Stimulated activated CD4-positive, alpha-beta T cell treated with anti-CD3 and anti-CD28 coated beads, TNF-alpha, amount 100 ng/mL, for 1 hour (primary cell): ENCODE data around the gene ZNRF4.
"Not testable (repeated sequence)": the region's sequence is repeated elsewhere in the genome, so short reads cannot be mapped to it uniquely, and the experiment has no call there.

Source experiments
- DNase-seq, 3 donors: peaks; one replicate each; pipeline ENCODE4 v3.0.0-alpha.2; 2020; ENCODE audit warnings: low read depth in 3 of 3, low spot score in 1 of 3

ZNRF4 gene, protein sequence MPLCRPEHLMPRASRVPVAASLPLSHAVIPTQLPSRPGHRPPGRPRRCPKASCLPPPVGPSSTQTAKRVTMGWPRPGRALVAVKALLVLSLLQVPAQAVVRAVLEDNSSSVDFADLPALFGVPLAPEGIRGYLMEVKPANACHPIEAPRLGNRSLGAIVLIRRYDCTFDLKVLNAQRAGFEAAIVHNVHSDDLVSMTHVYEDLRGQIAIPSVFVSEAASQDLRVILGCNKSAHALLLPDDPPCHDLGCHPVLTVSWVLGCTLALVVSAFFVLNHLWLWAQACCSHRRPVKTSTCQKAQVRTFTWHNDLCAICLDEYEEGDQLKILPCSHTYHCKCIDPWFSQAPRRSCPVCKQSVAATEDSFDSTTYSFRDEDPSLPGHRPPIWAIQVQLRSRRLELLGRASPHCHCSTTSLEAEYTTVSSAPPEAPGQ

GRCh38 chr19:5455367-5456129 lies at the start of gene ZNRF4:
ZNRF4 (plus strand) TSS chr19:5455417; CDS start chr19:5455492, 75 bp downstream.
- no peak for DNase-seq

DNA sequence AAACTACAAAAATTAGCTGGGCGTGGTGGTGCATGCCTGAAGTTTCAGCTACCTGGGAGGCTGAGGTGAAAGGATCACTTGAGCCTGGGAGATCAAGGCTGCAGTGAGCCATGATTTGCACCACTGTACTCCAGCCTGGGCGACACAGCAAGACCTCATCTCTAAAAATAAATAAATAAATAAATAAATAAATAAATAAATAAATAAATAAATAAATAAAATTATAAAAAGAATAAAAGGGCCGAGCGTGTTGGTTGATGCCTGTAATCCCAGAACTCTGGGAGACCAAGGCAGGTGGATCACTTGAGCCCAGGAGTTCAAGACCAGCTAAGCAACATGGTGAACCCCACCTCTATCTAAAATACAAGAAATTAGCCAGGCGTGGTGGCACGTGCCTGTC lies 49.0 kb upstream of the ZNRF4 start:
- not testable (repeated sequence) for DNase-seq

- no peak for DNase-seq
Observed at GRCh38 chr19:5406816-5407215, 48.4 kb upstream of the ZNRF4 start.

DNA sequence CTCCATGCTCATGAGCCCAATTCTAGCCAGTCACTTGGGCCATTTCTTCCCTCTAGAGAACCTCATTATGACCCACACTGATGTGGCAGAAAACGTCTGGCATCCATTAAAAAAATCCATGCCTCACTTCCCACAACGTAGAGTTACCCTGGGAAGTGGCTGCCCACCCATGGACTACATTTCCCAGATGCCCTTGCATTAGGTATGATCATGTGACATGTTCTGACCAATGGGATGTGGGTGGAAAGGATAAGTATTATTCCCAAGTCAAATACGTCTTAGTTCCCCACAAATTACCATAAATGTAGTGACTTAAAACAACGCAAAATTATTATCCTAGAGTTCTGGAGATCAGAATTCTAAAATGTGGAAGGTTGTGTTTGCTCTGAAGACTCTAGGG lies 47.9 kb upstream of the ZNRF4 start:
- no peak for DNase-seq

GRCh38 chr19:5417495-5418436 lies 37.5 kb upstream of the ZNRF4 start:
- no peak for DNase-seq

DNA sequence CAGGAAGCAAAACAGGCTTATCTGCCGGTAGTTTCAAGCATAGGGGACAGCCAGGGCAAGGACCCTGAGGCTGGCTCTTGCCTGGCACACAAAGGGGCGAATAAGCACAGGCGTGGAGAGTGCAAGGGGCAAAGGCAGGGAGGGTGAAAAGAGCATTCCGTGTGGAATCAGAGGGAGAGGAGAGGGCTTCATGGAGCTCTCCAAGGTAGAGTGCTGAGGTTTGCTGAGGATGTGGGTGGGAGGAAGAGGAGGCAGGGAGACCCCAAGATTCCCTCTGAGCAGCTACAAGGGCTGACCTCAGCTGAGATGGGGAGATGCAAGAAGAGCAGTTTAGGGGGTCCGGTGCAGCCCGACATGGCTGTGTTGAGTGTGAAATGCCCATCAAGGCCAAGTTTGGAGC lies 36.5 kb upstream of the ZNRF4 start:
- DNase-seq, result no peak

GRCh38 chr19:5420953-5421352 lies 34.3 kb upstream of the ZNRF4 start:
- no peak for DNase-seq

DNA sequence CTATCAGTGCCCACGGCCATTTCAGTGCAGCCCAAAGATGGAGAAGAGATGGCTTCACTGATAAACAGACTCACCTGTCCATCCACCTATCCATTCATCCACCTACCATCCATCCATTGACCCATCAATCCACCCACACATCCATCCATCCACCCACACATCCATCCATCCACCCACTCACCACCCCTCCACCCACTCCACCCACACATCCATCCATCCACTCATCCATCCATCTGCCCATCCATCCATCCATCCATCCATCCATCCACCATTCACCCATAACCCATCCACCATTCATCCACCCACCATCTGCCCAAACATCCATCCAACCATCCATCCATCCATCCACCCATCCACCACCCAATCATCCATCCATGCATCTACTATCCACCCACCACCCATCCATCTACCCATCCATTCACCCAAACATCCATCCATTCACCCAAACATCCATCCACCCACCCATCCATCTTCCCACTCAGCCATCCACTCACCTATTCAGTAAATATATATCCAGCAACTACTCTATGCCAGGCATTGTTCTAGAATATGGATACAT lies 31.6 kb upstream of the ZNRF4 start:
- no peak for DNase-seq

- no peak for DNase-seq
Observed at GRCh38 chr19:5424192-5424973, 30.8 kb upstream of the ZNRF4 start.

GRCh38 chr19:5425260-5425659 lies 30.0 kb upstream of the ZNRF4 start:
- DNase-seq, result no peak

- DNase-seq, result no peak
Observed at GRCh38 chr19:5430237-5430636, 25.0 kb upstream of the ZNRF4 start.

GRCh38 chr19:5432687-5433086 lies 22.5 kb upstream of the ZNRF4 start:
- DNase-seq, result no peak

DNA sequence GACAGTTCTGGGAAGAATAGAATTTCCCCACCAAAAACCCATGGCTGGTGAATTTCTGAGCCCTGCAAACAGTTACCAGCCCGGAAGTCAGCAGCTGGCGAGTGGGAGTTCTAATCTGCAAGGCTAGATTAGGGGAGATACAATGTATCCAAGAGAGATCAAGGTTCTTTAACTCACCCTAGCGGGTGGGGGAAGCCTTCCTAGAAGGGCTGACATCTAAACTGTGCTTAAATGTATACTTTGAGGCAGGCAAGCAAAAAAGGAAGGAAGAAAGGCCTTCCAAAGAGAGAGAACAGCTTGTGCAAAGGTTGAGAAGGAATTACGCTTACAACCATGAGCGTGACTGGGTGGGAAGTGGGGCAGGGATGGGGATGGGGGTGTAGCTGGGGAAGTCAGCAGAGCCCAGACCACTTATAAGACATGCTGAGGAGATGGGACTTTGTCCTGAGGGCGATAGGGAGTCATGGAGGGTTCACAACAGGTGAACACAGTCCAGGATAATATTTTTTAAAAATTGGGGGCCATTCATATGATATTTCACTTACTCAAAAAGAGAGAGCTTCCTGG lies 20.8 kb upstream of the ZNRF4 start:
- DNase-seq, result no peak

DNA sequence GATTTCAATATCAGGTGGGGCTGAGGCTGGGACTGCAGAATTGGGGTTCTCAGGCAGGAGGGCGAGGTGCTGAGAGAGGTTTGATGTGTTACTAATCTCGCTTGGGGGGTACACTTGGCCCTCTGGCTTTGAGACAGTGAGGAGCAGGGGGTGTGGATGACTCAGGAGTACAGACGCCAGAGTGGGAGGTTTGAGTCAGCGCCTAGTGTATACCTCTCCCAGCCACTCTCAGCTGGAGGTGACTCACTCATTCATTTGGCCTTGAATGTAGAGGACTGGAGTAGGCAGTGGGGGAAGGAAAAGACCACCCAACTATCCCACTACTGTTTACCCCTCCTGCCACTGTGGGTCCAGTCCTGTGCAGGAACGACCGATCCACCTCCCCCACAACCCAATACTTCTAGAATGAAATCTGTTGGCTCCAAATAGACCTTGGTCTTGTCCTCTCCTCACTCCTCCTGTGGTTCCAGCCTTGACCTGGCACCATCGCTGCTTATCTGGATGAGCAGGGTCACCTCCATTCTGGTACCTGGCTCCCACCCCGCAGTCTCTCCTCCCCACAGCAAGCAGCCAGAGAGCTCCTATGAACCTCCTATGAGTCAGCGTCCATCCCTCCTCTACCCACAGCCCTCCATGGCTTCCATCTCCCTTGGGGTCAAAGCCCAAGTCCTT lies 20.1 kb upstream of the ZNRF4 start:
- DNase-seq, result peak in 1 of 3 donors; percentile 8

DNA sequence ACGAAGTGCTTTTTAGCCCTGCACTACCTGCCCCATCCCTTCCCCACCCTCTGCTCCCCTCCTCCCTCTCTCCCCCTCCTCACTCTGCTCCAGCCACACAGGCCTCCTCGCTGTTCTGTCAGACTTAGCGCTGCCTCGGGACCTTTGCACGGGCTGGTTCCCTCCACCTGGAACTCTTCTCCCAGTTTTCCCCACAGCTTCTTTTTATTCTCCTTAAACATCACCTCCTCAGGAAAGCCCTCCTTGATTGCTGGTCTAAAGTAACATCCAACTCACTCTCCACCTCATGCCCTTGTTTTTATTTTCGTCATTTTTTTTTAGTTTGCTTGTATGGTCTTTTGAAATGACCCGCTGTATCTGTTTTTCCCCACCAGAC lies 19.6 kb upstream of the ZNRF4 start:
- DNase-seq, result no peak

DNA sequence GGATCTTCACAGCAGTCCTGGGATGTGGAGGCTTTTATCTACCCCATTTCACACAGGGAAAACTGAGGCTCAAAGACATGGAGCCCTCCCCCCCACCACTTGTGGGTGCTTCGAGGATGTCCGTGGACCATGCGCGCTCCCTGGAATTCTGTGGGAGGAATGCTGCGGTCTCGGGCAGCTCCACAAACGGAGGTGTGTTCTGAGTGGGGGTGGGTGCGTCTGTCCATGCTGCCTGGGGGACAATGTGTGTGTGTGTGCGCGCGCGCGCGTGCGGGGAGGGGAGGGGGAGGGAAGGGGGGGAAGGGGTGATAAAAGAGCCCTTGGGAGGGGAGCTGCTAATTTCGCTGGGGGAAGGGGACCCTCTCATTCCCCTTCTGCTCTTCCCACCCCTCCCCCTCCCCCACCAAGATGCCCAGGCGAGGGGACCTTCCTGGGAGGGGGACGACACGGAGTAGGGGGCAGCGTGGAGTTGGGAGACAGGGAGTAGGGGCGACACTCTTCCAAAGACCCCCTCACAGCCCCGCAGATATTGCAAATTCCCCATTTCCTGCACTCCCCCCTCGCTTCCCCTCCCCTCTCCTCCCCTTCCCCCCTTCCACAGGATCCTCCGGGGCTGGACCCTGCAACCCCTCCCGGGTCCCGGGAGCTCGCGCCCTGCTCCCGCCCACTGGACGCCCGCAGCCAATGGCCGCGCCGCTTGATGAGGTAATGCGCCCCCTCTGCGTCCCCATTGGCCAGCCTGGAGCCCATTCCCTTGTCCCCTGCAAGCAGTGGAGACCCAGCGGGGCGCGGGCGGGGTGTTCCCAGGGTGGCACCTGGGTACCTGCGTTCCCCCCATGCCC lies 18.9 kb upstream of the ZNRF4 start:
- DNase-seq, result no peak

DNA sequence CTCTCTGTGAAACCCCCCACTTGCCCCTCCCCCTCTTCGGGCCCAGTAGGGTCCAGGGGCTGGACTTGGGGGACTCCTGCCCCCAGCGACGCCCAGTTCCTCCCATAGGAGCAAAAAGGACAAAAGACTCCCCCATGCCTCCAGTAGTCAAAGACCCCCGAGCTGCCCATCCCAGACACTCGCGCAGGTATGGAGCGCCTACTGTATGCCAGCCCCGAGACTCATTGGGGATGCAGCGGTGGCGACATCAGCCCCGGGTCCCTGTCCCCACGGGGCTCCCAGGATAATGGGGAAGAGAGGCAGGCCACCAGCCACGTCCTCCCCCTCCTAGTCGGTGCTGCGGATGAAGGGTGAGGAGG lies 18.3 kb upstream of the ZNRF4 start:
- DNase-seq, result no peak

DNA sequence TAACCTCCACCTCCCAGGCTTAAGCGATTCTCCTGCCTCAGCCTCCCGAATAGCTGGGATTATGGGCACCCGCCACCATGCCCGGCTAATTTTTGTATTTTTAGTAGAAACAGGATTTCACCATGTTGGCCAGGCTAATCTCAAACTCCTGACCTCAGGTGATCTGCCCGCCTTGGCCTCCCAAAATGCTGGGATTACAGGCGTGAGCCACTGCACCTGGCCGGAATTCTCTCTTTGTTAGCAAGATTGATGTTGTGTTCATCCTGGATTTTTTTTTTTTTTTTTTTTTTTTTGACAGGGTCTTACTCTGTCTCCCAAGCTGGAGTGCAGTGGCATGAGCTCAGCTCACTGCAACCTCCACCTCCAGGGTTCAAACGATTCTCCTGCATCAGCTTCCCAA lies 16.5 kb upstream of the ZNRF4 start:
- not testable (repeated sequence) for DNase-seq

DNA sequence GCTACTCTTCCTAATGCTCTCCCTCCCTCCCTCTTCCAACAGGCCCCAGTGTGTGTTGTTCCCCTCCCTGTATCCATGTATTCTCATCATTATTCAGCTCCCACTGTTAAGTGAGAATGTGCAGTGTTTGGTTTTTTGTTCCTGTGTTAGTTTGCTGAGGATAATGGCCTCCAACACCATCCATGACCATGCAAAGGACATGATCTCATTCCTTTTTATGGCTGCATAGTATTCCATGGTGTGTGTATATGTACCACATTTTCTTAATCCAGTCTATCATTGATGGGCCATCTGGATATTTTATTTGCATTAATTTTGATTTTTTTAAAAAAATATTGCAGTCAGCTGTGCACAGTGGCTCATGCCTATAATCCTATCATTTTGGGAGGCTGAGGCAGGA lies 15.8 kb upstream of the ZNRF4 start:
- no peak for DNase-seq
